Stomach (tissue), 9 donors: ENCODE data around the gene WNK2. TPM values are rescaled to one million over a fixed set of nuclear protein-coding genes. Genes with fewer than 3 reads are reported as not detected.

Source experiments
- DNase-seq, 2 donors: peaks; one replicate each; pipeline versions ENCODE4 v3.0.0 to v3.0.0-alpha.2; 2013 to 2019
- H3K27ac ChIP-seq, 5 donors: fragments of 200-600 bp in 4 of 5; sonication (generic) in 4 of 5; one replicate each; pipeline ENCODE4 v1.5.1; 2013 to 2019; ENCODE audit warnings: mild to moderate bottlenecking in 1 of 5, moderate library complexity in 1 of 5
- H3K27me3 ChIP-seq, 3 donors: fragments of 200-600 bp; sonication (generic); one replicate each; pipeline ENCODE4 v1.5.1; 2017 to 2019; ENCODE audit warnings: mixed run types in 1 of 3
- H3K36me3 ChIP-seq, 4 donors: fragments of 200-600 bp; sonication (generic); 1 replicate in 3 of 4; 2 replicates in 1 of 4; pipeline ENCODE4 v1.5.1; 2016 to 2019
- H3K4me1 ChIP-seq, 4 donors: fragments of 200-600 bp; sonication (generic); one replicate each; pipeline ENCODE4 v1.5.1; 2016 to 2019
- H3K4me3 ChIP-seq, 4 donors: fragments of 200-600 bp; sonication (generic) in 3 of 4; one replicate each; pipeline ENCODE4 v1.5.1; 2016 to 2019; ENCODE audit warnings: mild to moderate bottlenecking in 1 of 4
- H3K9me3 ChIP-seq, 4 donors: fragments of 200-600 bp; sonication (generic); one replicate each; pipeline ENCODE4 v1.5.1; 2016 to 2019
- CTCF ChIP-seq, 7 experiments: fragments of 450-650 bp in 4 of 7; fragments of 200-600 bp in 3 of 7; sonication (generic) in 3 of 7; IDR thresholded peaks; one replicate each; pipeline ENCODE4 v1.5.1; 2016 to 2019; ENCODE audit warnings: antibody characterized with exemption in 7 of 7, control low read depth in 2 of 7, mild to moderate bottlenecking in 1 of 7
- EP300 ChIP-seq: sonication (generic); formaldehyde crosslinking; IDR thresholded peaks from one replicate; pipeline ENCODE4 v1.6.1; 2017; ENCODE audit warnings: antibody characterized with exemption
- POLR2A ChIP-seq, 4 donors: fragments of 450-650 bp; IDR thresholded peaks; one replicate each; pipeline ENCODE4 v1.6.1; 2016; ENCODE audit warnings: antibody characterized with exemption in 4 of 4, control low read depth in 2 of 4, mild to moderate bottlenecking in 1 of 4, moderate library complexity in 1 of 4
- POLR2AphosphoS5 ChIP-seq, 3 donors: sonication (generic); formaldehyde crosslinking; IDR thresholded peaks; one replicate each; pipeline ENCODE4 v1.6.1; 2016; ENCODE audit warnings: antibody characterized with exemption in 3 of 3
- WGBS, 5 donors: extraction: QIAGEN DNeasy Blood & Tissue Kit in 3 of 5; methylation state at CpG; one replicate each; pipeline versions ENCODE4 v1.1.5 to v1.1.7; 2013 to 2018; 5-methylcytosine and 5-hydroxymethylcytosine counted together
- intact Hi-C: fragments of 100-400 bp; cut with DNase I; formaldehyde crosslinking; loops from one replicate; pipeline ENCODE4 v1.15.1; 2023; ENCODE audit warnings: low total_unique reads
- polyA plus RNA-seq, 3 donors: library from polyadenylated mRNA; stranded (reverse); fragments of 200-250 nt; gene quantifications; one replicate each; pipeline ENCODE4 v1.2.3, GENCODE V29; 2013
- total RNA-seq, 5 donors: library from RNA; depleted of rRNA; stranded (reverse); fragments of >200 nt; gene quantifications; one replicate each; pipeline versions ENCODE4 v1.1.0 to v1.2.3, GENCODE V29; 2014 to 2016
- donor health status: healthy with polysubstance abuse.
- donor health status: Bipolar disorder and iron deficiency.
- donor health status: healthy.

WNK2 gene
- total and polyA plus RNA-seq, 8 donors = 1.2 to 700 (median 15.9) TPM

GRCh38 chr9:93226819-93227218, 42.9 kb downstream of the WNK2 start:
- DNase-seq = no peak
- no peak overlapping the region for H3K27ac ChIP-seq

DNA sequence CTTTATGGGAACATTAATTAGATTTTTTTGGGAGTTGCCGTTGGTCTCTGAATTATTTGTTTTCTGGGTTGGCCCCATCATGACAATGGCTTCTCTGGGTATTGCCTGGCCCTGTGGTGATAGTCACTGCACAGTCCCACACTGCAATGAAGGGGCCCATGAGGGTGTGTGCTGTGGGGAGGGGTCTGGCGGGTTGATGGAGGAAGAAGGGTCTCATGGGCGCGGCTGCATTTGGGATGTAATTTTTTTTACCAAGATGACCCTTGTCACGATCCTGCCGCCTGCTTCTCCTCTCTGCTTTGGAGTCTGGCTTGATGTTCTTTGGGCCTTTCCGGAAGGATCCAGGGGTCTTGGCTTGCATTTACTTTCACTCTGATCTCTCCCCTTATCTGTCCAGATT, 44.1 kb downstream of the WNK2 start:
- no peaks in the 10 kb centered on the region for H3K9me3 ChIP-seq
- intact Hi-C loops = no loop called here
- peaks cover 31 to 81% (median 51%) of the 10 kb centered on the region in 4 donors for H3K4me1 ChIP-seq
- H3K27ac ChIP-seq = no peak overlapping the region
- 80 to 95% (median 85%) methylated on average over 7 of the region's 7 CpGs for WGBS, 5 donors
- H3K27me3 ChIP-seq = no peaks in the 10 kb centered on the region
- DNase-seq = no peak
- TF ChIP-seq POLR2A (IDR thresholded peaks at IDR 0.05) (no peak), POLR2AphosphoS5 (IDR thresholded peaks at IDR 0.05) (no peak), EP300 (no peak), CTCF (IDR thresholded peaks at IDR 0.05) (no peak)
- H3K36me3 ChIP-seq = no peaks in the 10 kb centered on the region
- no peak overlapping the region for H3K4me3 ChIP-seq

More at GRCh38 chr9:93226819-93227218, 42.9 kb downstream of the WNK2 start:
- 65 to 80% (median 77%) methylated on average over 5 of the region's 5 CpGs for WGBS, 5 donors
- no peak overlapping the region for H3K4me3 ChIP-seq
- H3K27me3 ChIP-seq = no peaks in the 10 kb centered on the region
- peaks cover 28 to 75% (median 44%) of the 10 kb centered on the region in 4 donors for H3K4me1 ChIP-seq
- H3K9me3 ChIP-seq = no peaks in the 10 kb centered on the region
- no peak for TF ChIP-seq EP300
- no peak for TF ChIP-seq CTCF (IDR thresholded peaks at IDR 0.05)
- no peak for TF ChIP-seq POLR2AphosphoS5 (IDR thresholded peaks at IDR 0.05)
- no peak for TF ChIP-seq POLR2A (IDR thresholded peaks at IDR 0.05)
- no peaks in the 10 kb centered on the region for H3K36me3 ChIP-seq
- intact Hi-C loops = no loop called here

- intact Hi-C loops = no loop called here
- 75 to 86% (median 84%) methylated on average over 8 of the region's 8 CpGs for WGBS, 5 donors
- DNase-seq = no peak
- Histone ChIP-seq H3K27me3 (no peaks in the 10 kb centered on the region), H3K27ac (no peak overlapping the region), H3K4me3 (no peak overlapping the region), H3K9me3 (no peaks in the 10 kb centered on the region), H3K36me3 (no peaks in the 10 kb centered on the region), H3K4me1 (peaks cover 27 to 81% (median 50%) of the 10 kb centered on the region in 4 donors)
- TF ChIP-seq POLR2AphosphoS5 (IDR thresholded peaks at IDR 0.05) (no peak), CTCF (IDR thresholded peaks at IDR 0.05) (no peak), POLR2A (IDR thresholded peaks at IDR 0.05) (no peak), EP300 (no peak)
Measured at GRCh38 chr9:93228453-93228852, 44.5 kb downstream of the WNK2 start.

- DNase-seq = no peak
- no peak for TF ChIP-seq POLR2AphosphoS5 (IDR thresholded peaks at IDR 0.05)
- no peak for TF ChIP-seq POLR2A (IDR thresholded peaks at IDR 0.05)
- no peak for TF ChIP-seq CTCF (IDR thresholded peaks at IDR 0.05)
- no peak for TF ChIP-seq EP300
- H3K36me3 ChIP-seq = no peaks in the 10 kb centered on the region
- H3K9me3 ChIP-seq = no peaks in the 10 kb centered on the region
- intact Hi-C loops = no loop called here
- no peaks in the 10 kb centered on the region for H3K27me3 ChIP-seq
- H3K27ac ChIP-seq = no peak overlapping the region
- peaks cover 17 to 80% (median 41%) of the 10 kb centered on the region in 4 donors for H3K4me1 ChIP-seq
- no peak overlapping the region for H3K4me3 ChIP-seq
- 94 to 96% (median 94%) methylated on average over 10 to 14 of the region's 14 CpGs for WGBS, 5 donors
Measured at GRCh38 chr9:93229636-93230035, 45.7 kb downstream of the WNK2 start.
